SK-N-DZ (cell line): ENCODE results near the gene NNAT.
A peak's percentile ranks its signal among the peaks of the same experiment; 100 is the strongest.
"Not testable (repeated sequence)": the region's sequence is repeated elsewhere in the genome, so short reads cannot be mapped to it uniquely, and the experiment has no call there.

Source experiments
- DNase-seq: peaks from one replicate; pipeline ENCODE4 v3.0.0-alpha.2; 2015; ENCODE audit warnings: low spot score

Gene NNAT

DNA sequence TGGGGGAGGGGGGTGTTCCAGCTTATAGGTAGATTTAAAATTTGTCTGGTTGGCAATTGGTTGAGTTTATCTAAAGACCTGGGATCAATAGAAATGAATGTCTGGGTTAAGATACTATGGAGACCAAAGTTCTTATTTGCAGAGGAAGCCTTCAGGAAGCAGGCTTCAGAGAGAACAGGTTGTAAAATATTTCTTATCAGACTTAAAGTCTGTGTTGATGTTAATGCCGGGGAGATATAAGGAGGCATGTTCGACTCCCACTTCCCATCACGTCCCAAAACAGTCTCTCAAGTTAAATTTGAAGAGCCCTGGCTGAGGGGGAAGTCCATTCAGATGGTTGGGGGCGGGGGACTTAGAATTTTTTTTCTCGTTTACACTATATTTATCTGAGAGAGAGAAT lies 19.0 kb downstream of the NNAT start:
- DNase-seq, result no peak

DNA sequence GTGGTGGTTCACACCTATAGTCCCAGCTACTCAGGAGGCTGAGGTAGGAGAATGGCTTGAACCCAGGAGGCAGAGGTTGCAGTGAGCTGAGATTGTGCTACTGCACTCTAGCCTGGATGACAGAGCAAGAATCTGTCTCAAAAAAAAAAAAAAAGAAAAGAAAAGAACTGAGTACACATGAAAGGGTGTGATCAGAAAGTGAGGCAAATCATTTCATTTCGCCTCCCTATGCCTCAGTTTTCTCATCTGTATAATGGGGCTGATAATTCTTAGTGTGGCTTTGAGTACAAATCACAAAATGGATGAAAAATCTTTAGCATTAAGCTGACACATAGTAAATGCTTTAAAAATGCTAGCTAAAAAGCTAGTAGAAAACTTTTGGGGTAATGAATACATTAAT lies 19.8 kb downstream of the NNAT start:
- not testable (repeated sequence) for DNase-seq

DNA sequence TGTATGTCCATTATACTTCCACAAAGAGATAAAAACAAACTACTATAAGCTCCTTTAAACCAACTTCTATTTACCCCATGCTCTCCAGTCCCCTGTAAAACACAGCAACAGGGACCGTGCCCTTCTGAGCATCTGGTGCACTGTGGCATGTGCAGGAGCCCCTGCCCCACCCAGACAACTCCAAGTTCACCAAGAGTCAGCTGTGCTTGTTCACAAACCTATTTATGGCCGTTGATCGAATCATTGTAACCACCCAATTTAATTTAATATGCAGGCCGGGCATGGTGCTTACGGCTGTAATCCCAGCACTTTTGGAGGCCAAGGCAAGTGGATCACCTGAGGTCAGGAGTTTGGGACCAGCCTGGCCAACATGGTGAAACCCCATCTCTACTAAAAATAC lies 20.3 kb downstream of the NNAT start:
- DNase-seq, result peak; percentile 79

DNA sequence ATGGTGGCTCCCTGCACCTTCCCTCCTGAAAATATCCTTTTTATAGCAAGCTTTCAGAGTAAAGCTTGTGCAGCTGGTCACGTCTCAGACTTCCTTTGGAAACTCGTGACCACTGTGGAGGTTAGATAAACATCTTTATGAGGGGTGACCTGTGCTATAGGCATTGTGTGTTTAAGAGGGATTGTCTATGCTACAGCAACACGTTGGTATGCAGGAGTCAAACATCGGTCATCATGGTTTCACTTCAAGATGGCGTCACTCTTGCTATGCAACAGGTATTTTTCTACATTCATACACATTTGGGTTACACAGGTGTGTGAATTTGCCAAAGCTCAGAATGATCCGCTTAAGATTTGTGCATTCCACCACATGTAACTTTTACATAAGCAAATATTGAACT lies 21.2 kb downstream of the NNAT start:
- no peak for DNase-seq

DNA sequence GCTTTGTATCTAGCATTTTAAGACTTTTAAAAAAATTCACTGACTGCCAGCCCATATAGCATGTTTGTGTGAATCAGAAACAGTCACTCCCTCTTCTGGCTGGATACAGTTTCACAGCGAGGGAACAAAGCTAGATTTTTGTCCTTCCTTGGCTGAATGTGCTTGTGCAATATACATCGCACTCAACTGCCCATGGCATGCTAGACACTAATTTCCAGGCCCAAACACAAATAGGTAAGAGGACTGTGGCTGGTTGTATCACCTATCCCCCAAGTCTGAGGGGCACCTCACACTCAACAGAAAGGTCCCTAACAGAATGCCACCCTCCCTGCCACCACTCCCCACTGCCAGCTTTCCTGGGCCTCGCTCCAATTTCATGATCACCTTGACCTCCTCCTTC lies 22.8 kb downstream of the NNAT start:
- peak; percentile 54 for DNase-seq

DNA sequence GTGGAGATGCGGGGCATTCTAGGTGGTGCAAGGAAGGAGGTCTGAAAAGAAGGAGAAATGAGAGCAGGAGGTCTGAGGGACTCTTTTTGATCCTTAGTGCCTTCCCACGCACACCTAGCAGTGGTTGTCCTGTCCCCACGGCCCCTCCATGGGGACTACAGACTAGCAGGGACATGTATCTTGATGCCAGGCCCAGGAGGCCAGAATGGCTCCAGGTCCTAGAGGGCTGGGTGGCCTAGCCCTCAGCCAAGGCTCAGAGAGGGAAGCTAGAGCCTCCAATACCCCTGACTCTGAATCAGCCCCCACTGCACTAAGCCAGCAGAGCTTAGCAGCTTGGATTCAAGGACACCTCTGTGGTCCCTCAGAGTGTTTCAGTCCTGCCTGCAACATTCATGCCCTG lies 23.3 kb downstream of the NNAT start:
- DNase-seq, result no peak

DNA sequence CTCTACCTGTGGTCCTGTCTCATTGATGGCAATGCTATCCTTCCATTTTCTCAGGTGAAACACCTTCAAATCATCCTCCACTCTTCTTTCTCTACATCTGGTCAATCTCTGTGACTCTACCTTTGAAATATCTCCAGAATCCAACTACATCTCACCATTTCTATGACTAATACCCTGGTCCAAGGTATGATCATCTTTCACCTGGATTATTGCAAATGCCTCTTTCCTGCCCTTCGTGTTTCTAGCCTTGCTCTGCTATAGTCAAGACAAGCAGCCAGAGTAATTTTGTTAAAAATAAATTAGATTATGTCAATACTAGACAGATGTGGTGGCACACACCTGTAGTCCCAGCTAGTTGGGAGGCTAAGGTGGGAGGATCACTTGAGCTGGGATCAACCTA lies 24.5 kb downstream of the NNAT start:
- DNase-seq, result no peak

DNA sequence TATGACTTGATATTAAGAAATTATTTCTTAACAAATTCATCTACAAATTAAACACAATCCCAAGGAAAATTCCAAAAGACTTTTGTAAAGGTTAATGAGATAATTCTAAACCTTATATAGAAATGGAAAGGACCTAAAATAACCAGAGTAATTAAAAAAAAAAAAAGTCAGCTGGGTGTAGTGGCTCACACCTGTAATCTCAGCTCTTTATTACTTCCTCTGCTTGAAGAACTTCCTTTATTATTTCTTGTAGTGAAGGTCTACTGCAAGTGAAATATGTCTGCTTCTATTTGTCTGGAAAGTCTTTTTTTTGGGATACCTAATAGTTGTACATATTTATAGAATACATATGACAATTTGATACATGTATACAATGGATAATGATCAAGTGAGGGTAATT lies 26.9 kb downstream of the NNAT start:
- DNase-seq, result no peak

DNA sequence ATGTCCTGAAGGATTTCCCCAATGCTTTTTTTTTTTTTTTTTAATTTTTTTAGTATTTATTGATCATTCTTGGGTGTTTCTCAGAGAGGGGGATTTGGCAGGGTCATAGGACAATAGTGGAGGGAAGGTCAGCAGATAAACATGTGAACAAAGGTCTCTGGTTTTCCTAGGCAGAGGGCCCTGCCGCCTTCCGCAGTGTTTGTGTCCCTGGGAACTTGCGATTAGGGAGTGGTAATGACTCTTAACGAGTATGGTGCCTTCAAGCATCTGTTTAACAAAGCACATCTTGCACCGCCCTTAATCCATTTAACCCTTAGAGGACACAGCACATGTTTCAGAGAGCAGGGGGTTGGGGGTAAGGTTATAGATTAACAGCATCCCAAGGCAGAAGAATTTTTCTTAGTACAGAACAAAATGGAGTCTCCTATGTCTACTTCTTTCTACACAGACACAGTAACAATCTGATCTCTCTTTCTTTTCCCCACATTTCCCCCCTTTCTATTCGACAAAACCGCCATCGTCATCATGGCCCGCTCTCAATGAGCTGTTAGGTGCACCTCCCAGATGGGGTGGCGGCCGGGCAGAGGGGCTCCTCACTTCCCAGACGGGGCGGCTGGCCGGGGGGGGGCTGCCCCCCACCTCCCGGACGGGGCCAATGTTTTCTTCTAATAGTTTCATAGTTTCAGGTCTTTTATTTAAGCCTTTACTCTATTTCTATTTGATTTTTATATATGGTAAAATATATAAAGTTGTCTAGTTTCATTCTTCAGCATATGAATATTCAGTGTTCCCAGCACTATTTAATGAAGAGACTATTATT lies 29.3 kb downstream of the NNAT start:
- DNase-seq, result not testable (repeated sequence)

DNA sequence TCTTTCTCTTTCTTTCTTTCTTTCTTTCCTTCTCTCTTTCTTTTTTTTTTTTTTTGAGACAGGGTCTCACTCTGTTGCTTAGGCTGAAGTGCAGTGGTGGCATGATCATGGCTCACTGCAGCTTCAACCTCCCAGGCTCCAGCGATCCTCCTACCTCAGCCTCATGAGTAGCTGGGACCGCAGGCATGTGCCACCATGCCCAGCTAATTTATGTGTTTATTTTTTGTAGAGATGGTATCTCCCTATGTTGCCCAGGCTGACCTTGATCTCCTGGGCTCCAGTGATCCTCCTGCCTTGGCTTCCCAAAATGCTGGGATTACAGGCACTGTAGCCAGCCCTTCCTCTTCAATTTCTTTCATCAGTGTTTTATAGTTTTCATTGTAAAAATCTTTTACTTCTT lies 30.6 kb downstream of the NNAT start:
- DNase-seq, result not testable (repeated sequence)

DNA sequence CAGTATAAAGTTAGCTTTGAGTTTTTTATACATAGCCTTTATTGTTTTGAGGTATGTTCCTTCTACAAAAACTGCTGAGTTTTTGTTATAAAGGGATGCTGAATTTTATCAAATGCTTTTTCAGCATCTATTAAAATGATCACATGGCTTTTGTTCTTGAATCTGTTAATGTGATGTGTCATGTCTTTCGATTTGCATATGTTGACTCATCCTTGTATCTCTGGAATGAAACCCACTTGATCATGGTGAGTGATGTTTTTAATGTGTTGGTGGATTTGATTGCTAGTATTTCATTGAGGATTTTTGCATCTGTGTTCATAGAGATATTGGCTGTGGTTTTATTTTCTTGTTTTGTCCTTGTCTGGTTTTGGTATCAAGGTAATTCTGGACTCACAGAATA lies 31.4 kb downstream of the NNAT start:
- DNase-seq, result no peak

DNA sequence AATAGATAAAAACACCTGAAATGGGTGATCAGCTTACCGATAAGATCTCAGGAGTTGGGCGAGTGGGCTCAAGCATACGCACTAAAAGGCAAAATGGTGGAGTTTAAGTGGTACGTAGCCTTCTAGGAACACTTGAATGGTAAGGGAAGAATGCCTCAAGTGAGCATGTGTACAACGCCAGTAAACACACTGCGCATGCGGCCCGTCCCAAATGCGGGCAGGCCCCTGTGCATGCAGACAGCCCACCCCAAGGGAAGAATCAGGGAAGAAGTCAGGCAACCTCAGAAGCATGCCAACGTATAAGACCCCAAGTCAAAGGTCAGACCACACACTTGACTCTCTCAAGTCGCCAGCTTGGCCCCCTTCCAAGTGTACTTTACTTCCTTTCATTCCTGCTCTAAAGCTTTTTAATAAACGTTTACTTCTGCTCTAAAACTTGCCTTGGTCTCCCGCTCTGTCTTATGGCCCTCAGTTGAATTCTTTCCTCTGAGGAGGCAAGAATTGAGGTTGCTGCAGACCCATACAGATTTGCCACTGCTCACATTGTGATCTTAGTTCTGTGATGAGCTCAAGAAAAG lies 33.8 kb downstream of the NNAT start:
- DNase-seq, result peak; percentile 65

DNA sequence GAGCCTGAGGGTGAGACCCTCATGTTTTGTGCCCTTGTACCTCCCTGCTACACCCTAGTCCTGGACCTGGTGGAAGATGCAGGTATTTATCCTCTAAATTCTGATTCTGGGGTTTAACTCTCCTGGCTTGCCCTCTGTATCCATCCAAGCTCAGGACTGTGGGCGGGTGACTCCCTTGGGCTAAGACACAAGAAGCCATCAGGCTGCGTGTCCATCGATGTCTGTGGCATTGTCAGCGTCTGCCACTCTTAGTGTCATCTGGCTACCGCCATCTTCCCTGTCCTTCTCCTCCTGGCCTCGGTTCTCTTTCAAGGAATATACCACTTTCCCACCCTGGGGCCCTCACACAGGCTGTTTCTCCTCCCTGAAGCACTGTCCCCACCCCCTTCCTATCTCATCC lies 35.5 kb downstream of the NNAT start:
- no peak for DNase-seq

DNA sequence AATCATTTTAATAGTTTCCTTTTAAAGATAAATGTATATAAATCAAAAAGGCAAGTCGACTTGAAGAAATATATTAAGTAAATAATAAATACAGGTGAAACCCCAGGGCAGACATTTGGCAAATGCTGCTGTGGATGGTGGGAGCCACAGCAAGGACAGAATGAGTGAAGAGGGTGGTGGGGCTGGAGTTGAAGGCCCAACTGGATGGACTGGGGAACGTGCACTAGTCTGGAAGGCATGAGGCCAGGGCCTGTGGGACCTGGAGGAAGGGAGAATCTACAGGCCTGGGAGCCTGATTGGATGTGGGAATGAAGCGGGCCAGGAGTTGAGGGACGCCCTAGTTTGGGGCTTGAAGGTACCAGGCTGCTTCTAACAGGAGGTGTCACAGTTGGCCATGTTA lies 37.3 kb downstream of the NNAT start:
- DNase-seq, result no peak

DNA sequence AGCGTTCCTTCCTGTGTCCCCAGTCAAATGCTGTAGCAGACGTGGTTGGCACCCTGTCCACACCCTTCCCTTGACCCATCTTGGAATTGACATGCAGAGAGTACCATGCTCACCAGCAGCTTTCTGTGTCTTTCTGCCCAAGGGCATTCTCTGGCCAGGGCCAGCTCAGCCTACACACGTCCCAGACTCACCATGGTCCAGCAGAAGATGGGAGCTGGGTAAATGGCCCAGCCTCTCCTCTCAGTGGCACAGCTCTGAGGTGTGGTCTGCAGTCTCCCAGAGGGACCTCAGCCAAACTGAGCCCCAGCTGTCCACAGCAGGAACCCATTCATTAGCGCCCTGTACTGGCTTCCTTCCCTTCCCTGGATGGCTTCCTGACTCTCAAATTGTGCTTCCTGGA lies 37.7 kb downstream of the NNAT start:
- no peak for DNase-seq

DNA sequence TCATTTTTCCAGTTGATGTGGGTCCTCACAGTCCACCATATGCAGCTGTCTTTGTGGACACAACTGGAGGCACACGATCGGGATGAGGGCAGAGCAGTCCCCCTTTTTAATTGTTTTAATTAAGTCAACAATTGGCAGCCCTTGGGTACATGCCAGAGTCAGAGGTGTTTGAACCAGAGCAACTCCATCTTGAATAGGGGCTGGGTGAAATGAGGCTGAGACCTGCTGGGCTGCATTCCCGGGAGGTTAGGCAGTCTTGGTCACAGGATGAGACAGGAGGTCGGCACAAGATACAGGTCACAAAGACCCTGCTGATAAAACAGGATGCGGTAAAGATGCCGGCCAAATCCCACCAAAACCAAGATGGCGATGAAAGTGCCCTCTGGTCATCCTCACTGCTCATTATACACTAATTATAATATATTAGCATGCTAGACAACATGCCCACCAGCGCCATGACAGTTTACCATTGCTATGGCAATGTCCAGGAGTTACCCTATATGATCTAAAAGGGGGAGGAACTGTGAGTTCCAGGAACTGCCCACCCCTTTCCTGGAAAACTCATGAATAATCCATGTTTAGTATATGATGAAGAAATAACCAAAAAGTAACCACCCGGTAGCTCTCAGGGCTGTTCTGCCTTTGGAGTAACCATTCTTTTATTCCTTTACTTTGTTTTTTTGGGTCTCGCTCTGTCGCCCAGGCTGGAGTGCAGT lies 38.4 kb downstream of the NNAT start:
- no peak for DNase-seq

DNA sequence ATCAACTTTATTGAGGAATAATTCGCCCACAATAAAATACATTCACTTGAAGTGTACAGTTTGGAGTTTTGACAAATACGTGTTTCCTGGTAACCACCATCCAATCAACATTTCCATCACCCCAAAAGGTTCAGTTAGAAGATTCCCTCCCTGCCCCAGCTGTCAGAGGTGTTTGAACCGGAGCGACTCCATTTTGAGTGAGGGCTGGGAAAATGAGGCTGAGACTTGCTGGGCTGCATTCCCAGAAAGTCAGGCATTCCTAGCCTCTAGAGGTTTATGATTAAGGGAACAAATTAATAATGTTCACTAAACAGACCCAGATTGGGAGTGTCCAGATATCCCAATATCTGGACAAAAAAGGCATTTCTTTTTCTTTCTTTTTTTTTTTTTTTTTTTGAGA lies 39.6 kb downstream of the NNAT start:
- DNase-seq, result no peak

DNA sequence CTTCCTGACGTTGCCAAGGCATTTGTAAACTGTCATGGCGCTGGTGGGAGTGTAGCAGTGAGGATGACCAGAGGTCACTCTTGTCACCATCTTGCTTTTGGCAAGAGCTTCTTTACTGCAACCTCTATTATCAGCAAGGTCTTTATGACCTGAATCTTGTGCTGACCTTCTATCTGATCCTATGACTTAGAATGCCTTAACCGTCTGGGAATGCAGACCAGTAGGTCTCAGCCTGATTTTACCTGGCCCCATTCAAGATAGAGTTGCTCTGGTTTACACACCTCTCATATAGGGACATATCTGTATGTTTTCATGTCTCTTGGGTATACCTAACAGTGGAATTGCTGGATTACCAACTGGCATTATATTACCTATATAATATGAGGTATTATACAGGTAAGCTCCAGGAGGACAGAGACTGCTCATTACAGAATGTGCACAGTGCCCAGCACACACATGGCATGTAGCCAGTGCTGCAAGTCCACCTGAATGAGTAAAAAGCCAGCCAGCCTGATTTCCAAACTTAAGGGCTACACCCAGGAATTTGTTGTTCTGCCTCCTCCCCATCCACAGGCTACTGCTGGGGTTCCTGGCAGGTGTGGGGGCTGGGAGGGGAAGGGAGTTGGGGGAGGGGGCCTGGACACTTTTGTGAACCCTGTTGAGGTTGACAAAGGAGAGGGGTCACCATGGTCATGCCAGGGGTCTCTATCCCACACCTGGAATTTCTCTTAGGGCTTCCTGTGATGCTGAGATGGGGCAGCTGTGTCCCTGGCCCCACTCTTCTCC lies 41.8 kb downstream of the NNAT start:
- DNase-seq, result no peak

DNA sequence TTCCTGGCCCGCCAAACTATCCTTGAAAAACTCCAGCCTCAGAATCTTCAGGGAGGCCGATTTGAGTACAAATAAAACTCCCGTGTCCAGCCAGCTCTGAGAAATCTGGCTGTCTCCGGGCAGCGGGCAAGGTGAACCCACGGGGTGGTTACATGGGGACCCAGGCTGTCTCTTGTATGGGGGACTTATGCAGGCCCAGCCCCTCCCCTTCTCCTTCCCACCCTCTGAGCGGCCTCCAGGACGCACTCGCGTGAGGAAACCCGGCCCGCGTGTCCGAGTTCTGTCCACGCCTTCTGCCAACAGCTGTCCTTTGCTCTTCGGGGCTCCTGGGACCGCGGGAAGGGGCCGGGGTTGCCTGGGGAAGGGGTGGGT lies 43.0 kb downstream of the NNAT start:
- DNase-seq, result no peak

DNA sequence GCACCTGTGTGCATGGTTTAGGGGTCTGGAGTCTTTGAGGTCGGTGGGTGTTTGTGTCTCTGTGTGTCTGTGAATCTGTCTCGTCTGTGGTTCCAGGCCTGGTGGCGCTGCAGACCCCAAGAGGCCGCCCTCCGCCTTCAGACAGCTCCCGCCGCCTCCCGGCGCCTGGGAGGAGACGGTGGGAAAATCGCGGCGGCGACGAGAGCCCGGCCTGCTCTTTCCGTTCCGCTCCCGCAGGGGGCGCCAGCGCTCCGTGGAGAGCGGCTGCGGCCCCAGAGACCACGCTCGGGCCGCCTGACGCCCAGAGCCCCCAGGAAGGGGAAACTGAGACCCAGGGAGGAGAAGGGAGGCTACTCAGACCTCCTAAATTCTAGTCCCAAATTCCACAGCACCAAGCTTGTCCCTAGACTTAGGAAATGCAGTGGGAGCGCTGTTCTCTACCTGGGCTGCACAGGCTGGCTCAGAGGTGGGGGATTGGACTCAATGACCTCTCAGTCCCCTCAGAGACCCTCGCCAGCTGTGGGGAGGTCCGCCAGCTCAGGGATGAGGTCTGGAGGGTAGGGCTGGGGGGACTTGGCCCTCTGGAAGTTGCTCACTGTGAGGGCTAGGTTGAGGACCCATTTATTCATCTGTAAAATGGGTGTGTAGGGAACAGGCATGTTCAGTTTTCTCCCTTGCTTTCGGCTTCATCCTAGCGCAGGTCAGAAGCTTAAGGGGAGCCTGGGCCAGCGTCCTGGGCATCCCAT lies 43.5 kb downstream of the NNAT start:
- DNase-seq, result peak; percentile 80

DNA sequence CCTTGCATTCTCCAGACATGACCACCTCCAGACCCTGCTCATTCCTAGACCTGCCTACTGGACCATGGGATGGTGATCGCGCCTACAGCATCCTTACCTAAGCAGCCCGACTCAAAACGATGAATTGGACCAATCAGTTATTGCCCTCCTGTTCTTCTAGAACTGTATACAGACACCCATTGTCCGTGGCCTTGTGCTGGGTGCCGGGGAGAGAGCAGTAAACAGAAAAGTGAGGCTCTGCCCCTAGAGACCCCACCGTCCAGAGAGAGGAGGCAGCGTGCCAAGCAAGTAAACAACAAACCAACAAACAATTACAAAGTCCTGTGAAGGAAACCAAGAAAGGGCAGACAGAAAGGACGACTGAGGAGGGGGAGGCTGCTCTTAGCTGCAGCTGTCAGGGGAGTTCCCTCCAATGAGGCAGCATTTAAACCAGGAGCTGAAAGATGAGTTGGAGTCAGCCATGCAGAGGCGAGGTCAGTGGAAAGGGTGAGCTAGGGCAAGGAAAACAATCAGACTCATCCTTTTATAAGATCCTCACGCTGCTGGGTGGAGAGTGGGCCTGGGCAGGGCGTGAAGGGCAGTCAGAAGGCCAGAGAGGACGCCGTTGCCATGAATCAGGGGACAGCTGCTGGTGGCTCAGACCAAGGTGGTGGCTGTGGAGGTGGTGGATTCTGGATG lies 44.2 kb downstream of the NNAT start:
- DNase-seq, result peak; percentile 79
